COR-L47 (cell line): Measurements from ENCODE around the gene PUS10.
"Not testable (repeated sequence)": the region's sequence is repeated elsewhere in the genome, so short reads cannot be mapped to it uniquely, and the experiment has no call there.

Experiments used
- DNase-seq: peaks from one replicate; lab custom pipeline; 2025; lab: John Stamatoyannopoulos, UW

The PUS10 gene

GRCh38 chr2:61012303-61012702 is 5.8 kb downstream of the PUS10 start:
- DNase-seq, result not testable (repeated sequence)

GRCh38 chr2:61011678-61012077 is 6.4 kb downstream of the PUS10 start:
- DNase-seq, result no peak

GRCh38 chr2:61009355-61009754 is 8.7 kb downstream of the PUS10 start:
- no peak for DNase-seq

GRCh38 chr2:61006486-61007105 is 11.5 kb downstream of the PUS10 start:
- DNase-seq, result no peak

- no peak for DNase-seq
These were observed 12.3 kb downstream of the PUS10 start for GRCh38 chr2:61005736-61006135.

- DNase-seq, result peak; percentile 57
These were observed 19.2 kb downstream of the PUS10 start for GRCh38 chr2:60998628-60999545.

- DNase-seq, result no peak
These were observed 23.9 kb downstream of the PUS10 start for GRCh38 chr2:60994131-60994530.

GRCh38 chr2:60992985-60993392 is 25.1 kb downstream of the PUS10 start:
- no peak for DNase-seq

GRCh38 chr2:60991644-60992043 is 26.4 kb downstream of the PUS10 start:
- no peak for DNase-seq

GRCh38 chr2:60989259-60989658 is 28.8 kb downstream of the PUS10 start:
- no peak for DNase-seq

- DNase-seq, result not testable (repeated sequence)
These were observed 30.4 kb downstream of the PUS10 start for GRCh38 chr2:60987656-60988055.

GRCh38 chr2:60987041-60987440 is 31.0 kb downstream of the PUS10 start:
- DNase-seq, result no peak

GRCh38 chr2:60984720-60985119 is 33.3 kb downstream of the PUS10 start:
- no peak for DNase-seq

- DNase-seq, result not testable (repeated sequence)
These were observed 36.0 kb downstream of the PUS10 start for GRCh38 chr2:60982066-60982465.

- DNase-seq, result no peak
These were observed 37.8 kb downstream of the PUS10 start for GRCh38 chr2:60980071-60980815.

GRCh38 chr2:60979231-60979630 is 38.8 kb downstream of the PUS10 start:
- no peak for DNase-seq

- no peak for DNase-seq
These were observed 40.5 kb downstream of the PUS10 start for GRCh38 chr2:60977562-60977895.

- DNase-seq, result no peak
These were observed 41.0 kb downstream of the PUS10 start for GRCh38 chr2:60976875-60977561.

- DNase-seq, result no peak
These were observed 41.7 kb downstream of the PUS10 start for GRCh38 chr2:60976256-60976850.

GRCh38 chr2:60974652-60975051 is 43.4 kb downstream of the PUS10 start:
- DNase-seq, result no peak

GRCh38 chr2:60973705-60974104 is 44.4 kb downstream of the PUS10 start:
- DNase-seq, result no peak
